Spleen (tissue), 7 donors: Measurements from ENCODE around the gene SPNS1.

Source experiments
- POLR2A ChIP-seq, 3 donors: fragments of 450-650 bp; IDR thresholded peaks; one replicate each; pipeline ENCODE4 v1.5.1; 2017; ENCODE audit warnings: antibody characterized with exemption in 3 of 3, mild to moderate bottlenecking in 1 of 3
- POLR2AphosphoS5 ChIP-seq, 3 donors: sonication (generic); formaldehyde crosslinking; IDR thresholded peaks; one replicate each; pipeline ENCODE4 v1.5.1; 2017; ENCODE audit warnings: antibody characterized with exemption in 3 of 3
- TF ChIP-seq, protein P1 (sequence below), 11 experiments: fragments of 200-600 bp in 7 of 11; fragments of 450-650 bp in 4 of 11; sonication (generic) in 4 of 11; IDR thresholded peaks in 8 of 11; conservative IDR thresholded peaks in 3 of 11; 1 replicate in 7 of 11; 2 replicates in 4 of 11; pipeline versions ENCODE4 v1.4.0 to v1.8.0; 2016 to 2021; ENCODE audit warnings: antibody characterized with exemption in 11 of 11, inconsistent platforms in 4 of 11, mild to moderate bottlenecking in 1 of 11
- donor health status: DM: no; HTN: no; CAD: no; lungs with moderate emphysema.
- donor health status: DM: no; HTN: no; CAD: no.
- donor health status: DM: no; HTN: no; CAD: no.

DNA sequence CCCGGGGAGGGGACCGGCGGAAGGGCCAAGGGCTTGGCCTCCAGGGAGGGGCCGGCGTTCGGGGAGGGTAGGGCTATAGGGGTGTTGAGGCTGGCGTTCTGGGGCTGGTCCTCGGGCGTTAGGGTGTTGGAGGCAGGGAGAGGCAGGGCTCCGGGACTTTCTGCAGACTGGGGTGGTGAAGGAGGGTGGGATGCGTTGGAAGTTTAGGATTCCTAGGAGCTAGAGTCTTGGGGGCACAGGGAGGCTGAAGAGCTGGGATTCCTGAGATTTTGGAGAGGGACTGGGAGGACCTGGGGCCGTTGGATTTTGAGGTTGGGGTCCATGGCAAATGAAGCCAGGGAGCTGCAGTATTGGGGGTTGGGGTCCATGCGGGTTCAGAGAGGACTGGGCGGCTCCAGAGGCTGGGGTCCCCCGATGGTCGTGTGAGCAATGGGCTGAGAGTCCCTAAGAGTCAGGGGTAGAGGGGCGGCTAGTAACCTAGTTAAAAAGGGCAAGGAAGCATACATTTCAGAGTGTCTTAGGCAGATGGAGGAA, 23.1 kb upstream of the SPNS1 start:
- TF ChIP-seq, protein P1, sequence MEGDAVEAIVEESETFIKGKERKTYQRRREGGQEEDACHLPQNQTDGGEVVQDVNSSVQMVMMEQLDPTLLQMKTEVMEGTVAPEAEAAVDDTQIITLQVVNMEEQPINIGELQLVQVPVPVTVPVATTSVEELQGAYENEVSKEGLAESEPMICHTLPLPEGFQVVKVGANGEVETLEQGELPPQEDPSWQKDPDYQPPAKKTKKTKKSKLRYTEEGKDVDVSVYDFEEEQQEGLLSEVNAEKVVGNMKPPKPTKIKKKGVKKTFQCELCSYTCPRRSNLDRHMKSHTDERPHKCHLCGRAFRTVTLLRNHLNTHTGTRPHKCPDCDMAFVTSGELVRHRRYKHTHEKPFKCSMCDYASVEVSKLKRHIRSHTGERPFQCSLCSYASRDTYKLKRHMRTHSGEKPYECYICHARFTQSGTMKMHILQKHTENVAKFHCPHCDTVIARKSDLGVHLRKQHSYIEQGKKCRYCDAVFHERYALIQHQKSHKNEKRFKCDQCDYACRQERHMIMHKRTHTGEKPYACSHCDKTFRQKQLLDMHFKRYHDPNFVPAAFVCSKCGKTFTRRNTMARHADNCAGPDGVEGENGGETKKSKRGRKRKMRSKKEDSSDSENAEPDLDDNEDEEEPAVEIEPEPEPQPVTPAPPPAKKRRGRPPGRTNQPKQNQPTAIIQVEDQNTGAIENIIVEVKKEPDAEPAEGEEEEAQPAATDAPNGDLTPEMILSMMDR (IDR thresholded peaks at IDR 0.05 in 8 of 11, conservative IDR thresholded peaks at IDR 0.05 in 3 of 11): no peak
- TF ChIP-seq POLR2A (IDR thresholded peaks at IDR 0.05) (no peak), POLR2AphosphoS5 (IDR thresholded peaks at IDR 0.05) (no peak)
